Measurements from ENCODE around the gene SEC62.
"Not testable (repeated sequence)": the region's sequence is repeated elsewhere in the genome, so short reads cannot be mapped to it uniquely, and the experiment has no call there.

The SEC62 gene

GRCh38 chr3:169968224-169968885, 1.7 kb downstream of the SEC62 start:
- no peak for DNase-seq

- no peak for DNase-seq
Observed at GRCh38 chr3:169969174-169970095, 2.8 kb downstream of the SEC62 start.

GRCh38 chr3:169970847-169971246, 4.2 kb downstream of the SEC62 start:
- no peak for DNase-seq

- DNase-seq: no peak
Observed at GRCh38 chr3:169971522-169971921, 4.9 kb downstream of the SEC62 start.

GRCh38 chr3:169980055-169980454, 13.4 kb downstream of the SEC62 start:
- DNase-seq: no peak

- DNase-seq: no peak
Observed at GRCh38 chr3:169984292-169984691, 17.7 kb downstream of the SEC62 start.

DNA sequence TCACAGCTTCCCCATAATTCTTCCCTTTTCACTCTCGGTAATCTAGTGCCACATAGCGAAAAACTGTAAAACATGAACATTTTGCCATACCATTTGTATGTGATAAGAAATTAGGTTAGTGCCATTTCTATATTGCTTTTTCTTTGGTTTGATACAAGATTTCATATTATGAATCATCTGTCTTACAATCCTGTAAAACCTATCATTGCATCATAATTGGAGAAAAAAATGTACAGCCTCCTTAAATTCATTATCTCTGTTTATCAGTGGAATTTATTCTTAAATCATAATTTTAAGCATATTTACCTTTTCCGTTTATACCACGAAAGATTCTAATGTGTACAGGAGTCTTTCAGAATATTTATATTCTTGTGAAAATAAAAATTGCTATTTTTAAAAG, 23.8 kb downstream of the SEC62 start:
- no peak for DNase-seq

- DNase-seq: no peak
Observed at GRCh38 chr3:169992156-169992555, 25.5 kb downstream of the SEC62 start.

DNA sequence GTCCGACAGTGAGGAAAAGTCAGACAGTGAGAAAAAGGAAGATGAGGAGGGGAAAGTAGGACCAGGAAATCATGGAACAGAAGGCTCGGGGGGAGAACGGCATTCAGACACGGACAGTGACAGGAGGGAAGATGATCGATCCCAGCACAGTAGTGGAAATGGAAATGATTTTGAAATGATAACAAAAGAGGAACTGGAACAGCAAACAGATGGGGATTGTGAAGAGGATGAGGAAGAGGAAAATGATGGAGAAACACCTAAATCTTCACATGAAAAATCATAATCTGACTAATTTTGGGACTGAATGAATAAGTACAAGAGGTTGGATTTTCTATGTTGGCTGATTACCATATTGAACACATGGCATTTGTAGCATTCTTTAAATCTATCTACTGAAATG, 26.2 kb downstream of the SEC62 start:
- no peak for DNase-seq

GRCh38 chr3:169993761-169994160, 27.2 kb downstream of the SEC62 start:
- DNase-seq: no peak

- DNase-seq: no peak
Observed at GRCh38 chr3:169996063-169996462, 29.5 kb downstream of the SEC62 start.

GRCh38 chr3:169998668-169999131, 32.1 kb downstream of the SEC62 start:
- no peak for DNase-seq

GRCh38 chr3:169999433-169999832, 32.8 kb downstream of the SEC62 start:
- DNase-seq: no peak

GRCh38 chr3:170000051-170000450, 33.4 kb downstream of the SEC62 start:
- DNase-seq: no peak

DNA sequence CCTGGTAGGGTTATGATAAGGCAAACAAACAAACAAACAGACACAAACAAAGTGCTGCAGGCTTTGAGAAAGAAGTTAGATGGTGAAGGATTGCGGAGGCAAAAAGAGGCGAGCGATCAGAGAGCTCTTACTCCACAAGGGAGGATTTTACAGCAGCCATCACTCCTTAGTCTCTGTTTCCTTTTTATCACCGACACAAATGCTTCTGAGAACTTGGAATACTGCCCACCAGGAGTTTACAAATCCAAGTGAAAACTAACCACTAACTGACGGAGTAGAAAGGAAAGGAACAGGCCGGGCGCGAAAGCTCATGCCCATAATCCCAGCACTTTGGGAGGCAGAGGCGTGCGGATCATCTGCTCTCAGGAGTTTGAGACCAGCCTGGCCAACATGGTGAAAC, 35.6 kb downstream of the SEC62 start:
- DNase-seq: no peak

DNA sequence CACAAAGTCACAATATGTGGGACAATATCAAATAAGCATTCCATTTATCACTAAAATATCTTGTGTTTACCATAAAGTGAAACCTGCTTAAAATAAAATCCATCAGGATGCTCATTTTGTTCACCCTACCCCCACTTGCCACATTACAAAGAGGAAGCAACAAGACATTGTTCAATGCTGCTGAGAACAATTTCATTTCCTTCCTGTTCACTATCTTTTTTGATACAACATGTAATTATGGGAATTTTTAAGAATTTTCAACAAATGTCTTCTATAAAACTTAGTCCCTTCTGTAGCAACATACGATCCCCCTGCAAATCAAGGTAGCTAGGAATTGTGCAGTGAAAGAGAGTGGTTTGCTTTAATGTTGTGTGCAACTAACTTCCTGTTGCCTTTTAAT, 36.3 kb downstream of the SEC62 start:
- no peak for DNase-seq

- no peak for DNase-seq
Observed at GRCh38 chr3:170003881-170004356, 37.3 kb downstream of the SEC62 start.

GRCh38 chr3:170007031-170007663, 40.5 kb downstream of the SEC62 start:
- no peak for DNase-seq

DNA sequence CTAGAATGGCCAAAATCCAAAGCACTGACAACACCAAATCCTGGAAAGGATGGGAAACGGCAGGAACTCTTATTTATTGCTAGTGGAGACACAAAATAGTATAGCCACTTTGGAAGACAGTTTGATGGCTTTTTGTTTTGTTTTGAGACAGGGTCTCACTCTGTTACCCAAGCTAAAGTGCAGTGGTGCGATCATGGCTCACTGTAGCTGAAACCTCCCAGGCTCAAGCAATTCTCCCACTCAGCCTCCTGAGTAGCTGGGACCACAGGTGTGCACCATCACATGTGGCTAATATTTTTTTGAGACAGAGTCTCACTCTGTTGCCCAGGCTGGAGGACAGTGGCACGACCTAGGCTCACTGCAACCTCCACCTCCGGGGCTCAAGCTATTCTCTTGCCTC, 43.9 kb downstream of the SEC62 start:
- no peak for DNase-seq

DNA sequence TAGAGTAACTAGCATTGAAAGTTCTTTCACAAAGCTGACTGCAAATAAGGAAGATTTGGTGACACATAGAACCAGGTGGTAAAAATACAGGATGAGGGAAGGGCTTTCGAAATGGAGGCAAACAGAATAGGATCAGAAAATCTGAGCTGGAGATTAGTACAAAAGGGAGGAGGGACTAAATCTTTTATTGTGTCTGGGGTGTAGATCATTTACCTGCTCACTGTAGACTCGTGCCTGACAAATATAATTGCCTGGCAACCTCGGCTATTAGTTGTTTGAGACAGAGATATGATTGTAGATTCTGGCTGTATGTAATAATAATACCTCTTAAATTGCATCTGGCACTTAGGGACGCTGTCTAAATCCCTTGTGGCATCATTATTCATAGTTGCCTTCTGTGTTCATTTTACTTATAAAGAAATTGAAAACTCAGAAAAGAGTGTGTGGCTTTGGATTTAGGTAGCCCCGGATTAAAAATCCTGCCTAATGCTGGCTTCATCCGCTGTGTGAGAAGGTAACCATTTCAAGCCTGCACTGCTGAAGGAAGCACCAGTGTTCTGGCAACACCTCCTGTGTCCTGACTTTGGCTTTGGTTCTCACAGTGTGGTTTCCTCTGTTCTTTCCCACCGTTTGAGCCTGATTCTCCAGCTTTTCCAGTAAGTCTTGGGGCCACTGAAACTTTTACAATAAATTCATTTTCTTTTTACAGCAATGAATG, 46.2 kb downstream of the SEC62 start:
- DNase-seq: peak; percentile 46

DNA sequence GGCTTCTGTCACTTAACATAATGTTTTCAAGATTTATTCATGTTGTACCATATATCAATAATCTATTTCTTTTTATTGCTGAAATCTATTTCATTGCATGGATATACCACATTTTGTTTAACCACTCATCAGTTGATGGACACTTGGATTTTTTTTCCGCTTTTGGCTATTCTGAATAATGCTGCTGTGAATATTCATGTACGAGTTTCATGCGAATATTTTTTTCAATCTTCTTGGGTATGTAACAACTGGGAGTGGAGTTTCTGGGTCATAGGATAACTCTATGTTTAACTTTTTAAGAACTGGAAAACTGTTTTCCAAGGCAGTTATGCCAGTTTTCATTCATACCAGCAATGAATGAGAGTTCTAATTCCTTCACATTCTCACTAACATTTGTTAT, 49.5 kb downstream of the SEC62 start:
- no peak for DNase-seq

DNA sequence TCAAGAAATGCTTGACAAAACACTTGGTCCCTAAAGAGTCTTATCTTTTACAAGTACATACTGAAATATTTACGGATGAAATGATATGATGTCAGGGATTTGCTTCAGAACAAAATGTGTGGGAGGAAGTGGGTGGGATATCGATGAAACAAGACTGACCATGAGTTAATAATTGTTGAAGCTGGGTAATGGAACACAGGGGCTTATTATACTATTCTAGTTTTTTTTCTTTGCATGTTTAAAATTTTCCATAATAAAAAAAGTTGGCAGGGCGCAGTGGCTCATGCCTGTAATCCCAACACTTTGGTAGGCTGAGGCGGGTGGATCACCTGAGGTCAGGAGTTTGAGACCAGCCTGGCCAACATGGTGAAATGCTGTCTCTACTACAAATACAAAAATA, 52.7 kb downstream of the SEC62 start:
- not testable (repeated sequence) for DNase-seq

DNA sequence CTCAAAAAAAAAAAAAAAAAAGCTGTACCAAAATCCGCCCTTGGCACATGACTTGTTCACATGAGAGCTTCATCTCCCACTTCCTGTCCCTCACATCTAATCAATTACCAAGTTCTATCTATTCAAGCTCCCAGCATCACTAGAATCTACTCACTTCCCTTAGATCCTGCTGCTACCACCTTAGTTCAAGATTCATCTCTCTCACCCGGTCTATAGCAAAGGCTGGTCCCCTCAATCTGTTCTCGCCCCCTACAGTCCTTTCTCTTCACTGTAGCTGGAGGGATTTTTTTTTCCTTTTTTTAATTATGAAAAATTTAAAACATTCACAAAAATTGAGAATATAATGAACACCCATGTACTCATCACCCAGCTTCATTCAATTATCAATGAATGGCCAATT, 54.5 kb downstream of the SEC62 start:
- DNase-seq: no peak

Measured in NCI-H524 treated with DMSO at 0.1 percent for 48 hours (cell line).